HG03460 (cell line): ENCODE data around the gene SNX5.
A peak's percentile ranks its signal among the peaks of the same experiment; 100 is the strongest.

Experiments used
- ATAC-seq: cut with Tn5 transposase; IDR thresholded peaks from one replicate; pipeline ENCODE4 v1.9.1; 2021; ENCODE audit not compliant: unreplicated experiment

The SNX5 gene

DNA sequence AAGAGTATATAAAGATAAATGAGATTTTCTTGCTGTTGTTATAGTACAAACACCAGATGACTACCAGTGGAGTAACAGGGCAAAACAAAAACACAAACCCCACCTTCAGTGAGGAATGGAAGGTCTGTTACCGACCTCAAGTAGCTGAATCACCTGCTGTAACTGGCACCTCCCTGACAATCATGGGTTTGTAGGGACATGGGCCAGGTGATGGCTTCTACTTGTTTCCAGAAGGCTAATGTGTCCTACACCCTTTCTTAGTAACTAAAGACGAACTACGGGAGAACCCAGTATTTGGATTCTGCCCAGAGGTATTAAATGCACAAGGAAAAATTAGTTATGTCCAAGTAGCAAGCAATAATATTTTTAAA, 26.8 kb downstream of the SNX5 start:
- ATAC-seq = no peak

DNA sequence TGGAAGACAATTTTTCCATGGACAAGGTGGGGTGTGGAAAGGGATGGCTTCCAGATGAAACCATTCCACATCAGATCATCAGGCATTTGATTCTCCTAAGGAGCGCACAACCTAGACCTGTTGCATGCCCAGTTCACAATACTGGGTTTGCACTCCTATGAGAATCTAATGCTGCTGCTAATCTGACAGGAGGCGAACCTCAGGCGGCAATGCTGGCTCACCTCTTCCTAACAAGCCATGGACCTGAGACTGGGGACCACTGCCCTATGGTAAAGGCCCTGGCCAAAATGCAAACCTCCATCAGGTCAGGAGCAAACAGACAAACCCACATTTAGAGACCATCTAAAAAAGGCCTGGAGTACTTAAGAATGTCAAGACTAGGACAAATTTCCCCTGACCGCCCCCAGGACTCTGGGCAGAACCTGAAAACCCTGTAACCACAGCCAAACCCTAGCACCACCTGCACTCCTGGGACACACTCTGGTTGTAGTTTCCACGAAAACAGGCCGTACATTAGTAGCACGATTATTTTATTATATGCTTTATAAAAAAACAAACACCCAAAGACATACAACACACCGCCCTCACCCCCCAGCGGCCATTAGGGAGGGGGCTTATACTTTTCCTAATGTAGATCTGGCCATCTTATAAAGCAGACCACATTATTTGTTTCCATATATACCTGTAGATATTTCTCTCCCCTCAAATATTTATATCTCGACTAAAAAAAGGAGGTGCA, 27.3 kb downstream of the SNX5 start:
- no peak for ATAC-seq

DNA sequence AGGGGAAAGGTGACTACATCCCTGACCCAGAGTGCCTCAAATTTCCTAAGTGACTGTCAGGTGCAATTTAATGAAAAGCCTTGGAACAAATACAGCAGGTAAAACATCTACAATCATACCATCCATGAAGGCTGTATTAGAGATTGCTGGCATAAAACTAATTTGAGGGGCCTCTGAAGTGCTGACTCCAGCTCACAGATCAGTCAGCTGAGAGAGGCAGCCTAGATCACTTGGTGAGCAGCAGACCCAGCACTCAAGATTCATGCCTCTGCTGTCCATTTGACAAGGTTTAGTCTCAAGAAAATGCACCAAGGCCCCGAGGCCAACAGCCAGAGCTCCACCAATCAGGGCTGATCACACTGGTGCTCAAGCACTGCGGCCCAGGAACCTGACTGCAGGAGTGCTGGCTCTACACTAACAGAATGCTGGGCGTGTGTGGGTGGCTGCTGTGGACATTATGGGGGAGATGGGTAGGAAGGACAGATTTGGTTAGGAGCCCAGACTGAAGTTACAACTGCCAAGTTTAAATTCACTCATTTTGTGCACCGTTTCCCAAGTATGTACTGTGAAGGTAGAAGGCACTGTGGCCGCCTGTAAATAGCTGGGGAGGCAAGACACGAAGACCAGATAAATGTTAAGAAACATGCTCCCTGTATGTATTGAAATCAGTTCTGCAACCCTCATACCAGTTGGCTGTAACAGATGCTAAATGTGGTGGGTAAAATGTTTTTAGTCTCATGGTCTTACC, 28.2 kb downstream of the SNX5 start:
- ATAC-seq = no peak

DNA sequence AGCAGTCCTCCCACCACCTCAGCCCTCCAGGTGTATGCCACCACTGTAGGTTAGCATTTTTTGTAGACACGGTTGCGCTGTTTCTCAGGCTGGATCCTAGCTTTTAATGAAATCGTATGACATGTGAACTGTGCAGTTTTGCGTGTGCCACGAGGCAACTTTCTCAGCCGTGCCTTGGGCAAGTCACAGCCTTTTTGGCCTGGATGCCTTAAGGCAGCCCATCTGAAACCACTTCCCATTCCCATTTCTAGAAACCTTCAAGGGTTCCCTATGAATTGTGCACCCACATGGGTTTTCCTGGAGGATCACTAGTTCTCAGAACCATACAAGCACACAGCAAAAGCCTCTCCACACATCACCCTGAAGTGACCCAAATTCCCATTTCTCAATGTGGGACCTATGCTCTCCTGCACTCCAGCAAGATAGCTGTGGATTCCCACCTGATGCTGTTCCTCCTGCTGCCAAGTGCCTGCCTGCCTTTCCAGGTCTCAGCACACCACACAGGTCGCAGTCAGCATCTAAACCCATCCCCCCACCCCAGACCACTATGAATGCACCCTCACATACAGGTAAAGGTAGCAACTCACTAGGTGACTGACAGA, 28.9 kb downstream of the SNX5 start:
- ATAC-seq = no peak

DNA sequence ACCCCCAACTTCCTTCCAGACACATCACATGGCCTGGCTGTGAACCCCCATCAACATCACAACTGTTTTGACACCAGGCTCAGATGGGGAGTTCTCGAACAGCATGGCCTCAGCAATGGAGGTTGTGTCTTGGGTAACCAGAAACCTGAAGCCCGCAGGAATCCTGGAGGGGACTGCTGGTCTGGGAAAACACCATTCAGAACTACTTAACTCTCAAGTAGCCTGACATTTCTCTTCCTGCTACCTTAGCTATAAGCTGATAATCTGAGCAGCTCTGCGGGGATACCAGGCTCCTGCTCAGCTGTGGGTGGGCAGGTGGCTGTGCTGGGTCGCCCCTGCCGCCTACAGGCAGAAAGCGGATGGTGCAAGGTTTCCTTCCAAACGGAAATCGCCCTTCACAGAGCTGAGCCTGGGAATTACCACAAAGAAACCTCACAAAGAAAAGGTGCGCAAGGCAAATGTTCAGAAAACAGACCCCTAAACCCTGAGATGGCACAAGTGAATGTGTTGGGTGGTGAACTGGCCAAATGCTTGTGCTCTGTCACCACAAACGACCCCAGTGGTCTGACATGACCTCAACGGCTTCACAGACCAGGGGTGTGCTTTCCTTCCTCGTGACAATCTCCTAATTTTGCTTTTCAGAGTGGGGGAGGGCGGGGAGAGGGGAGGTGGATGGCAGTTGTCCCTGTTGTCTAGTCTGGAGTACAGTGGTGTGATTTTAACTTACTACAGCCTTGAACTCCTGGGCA, 29.5 kb downstream of the SNX5 start:
- peak; percentile 76 for ATAC-seq

DNA sequence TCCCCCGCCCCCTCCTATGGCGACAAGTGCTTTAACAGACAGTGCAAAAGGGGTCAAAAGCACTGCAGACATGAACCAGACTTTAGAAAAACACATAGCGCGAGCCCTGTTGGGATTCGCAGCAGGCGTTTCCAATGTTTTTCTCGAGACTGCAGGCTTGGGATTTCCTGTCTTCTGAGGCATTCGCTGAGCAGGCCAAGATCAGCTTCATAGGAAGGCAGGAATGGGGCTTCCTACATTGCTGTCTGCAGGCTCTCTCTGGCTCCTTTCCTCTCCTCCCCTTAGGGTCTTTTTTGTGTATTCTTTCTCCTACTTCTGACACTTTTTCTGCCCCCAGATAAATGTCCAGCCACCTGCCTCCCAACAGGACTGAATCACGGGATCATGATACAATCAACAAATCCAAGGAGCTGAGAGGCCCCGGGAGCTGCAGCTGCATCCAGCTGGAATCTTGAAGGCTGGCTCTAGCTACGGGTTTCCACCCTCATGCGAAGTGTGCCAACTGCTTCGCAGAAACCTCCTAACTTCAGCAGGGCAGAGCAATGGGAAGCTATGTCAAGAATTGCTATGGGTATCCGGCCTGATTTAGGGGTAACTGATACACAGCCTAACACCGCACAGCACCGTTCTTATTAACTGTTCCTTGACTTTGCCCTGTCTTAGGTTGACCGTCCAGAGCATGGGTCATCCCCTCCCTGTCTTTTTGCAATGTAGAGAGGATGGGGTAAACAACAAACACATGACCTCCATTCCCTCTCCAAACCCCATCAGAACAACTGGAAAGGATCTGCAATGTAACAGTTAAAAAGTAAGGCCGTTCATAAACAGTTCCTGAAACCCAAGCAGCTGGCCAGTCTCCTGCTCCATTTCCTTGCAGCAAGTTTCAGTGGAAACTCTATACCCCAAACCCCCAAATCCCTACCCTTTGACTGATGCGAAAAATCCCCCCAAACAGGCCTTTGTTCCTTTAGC, 31.5 kb downstream of the SNX5 start:
- no peak for ATAC-seq

DNA sequence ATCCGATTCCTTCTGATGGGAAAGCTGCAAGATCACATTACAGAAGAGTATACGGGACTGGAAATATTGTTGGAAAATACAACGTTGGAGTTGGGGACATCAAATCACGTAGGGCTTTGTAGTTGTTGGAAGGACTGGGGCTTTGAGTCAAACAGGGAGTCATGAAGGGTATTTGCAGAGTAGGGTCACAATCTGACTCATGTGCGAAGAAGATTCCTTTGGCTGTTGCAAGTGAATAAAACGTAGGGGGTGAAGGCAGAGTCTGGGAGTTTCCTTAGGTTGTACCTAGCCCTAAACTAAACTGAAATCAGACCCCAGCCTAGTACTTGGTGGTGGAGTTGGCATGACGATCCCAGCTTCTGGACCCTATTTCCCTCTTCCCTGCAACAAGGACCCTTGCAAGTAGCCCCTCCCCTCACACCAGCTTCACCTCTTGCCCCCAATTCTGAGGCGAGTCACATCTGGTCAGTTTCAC, 32.3 kb downstream of the SNX5 start:
- no peak for ATAC-seq

DNA sequence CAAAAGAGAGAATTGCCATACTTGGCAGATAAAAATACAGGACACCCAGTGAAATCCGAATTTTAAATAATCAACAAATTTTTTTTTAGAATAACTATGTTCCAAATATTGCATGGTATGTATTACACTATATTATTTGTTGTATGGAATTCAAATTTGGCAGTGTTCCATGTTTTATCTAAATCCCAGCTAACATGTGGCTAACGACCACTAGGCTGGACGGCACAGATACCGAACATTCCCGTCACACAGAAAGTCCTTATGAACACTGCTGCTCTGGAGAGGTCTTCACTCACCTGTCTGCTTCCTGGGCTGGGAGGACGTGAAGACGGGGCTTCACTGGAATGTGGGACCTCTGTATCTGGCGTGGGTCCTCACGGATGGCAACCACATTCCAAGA, 32.8 kb downstream of the SNX5 start:
- no peak for ATAC-seq

DNA sequence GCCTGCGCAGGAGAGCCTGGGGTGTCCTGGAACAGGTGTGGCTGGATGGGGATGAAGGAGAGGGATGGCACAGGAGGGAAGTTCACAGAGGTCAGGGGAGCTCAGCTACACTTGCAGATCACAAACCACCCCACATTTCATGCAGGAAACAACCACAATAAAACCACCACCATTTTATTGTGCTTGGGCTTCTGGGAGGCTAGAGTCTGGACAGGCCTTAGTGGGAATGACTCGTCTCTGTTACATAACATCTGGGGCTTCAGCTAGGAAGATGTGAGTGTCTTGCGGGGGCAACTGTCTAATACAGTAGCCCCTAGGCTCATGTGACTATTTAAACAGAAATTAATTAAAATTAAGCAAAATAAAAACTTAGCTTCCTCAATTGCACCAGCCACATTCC, 33.4 kb downstream of the SNX5 start:
- no peak for ATAC-seq

DNA sequence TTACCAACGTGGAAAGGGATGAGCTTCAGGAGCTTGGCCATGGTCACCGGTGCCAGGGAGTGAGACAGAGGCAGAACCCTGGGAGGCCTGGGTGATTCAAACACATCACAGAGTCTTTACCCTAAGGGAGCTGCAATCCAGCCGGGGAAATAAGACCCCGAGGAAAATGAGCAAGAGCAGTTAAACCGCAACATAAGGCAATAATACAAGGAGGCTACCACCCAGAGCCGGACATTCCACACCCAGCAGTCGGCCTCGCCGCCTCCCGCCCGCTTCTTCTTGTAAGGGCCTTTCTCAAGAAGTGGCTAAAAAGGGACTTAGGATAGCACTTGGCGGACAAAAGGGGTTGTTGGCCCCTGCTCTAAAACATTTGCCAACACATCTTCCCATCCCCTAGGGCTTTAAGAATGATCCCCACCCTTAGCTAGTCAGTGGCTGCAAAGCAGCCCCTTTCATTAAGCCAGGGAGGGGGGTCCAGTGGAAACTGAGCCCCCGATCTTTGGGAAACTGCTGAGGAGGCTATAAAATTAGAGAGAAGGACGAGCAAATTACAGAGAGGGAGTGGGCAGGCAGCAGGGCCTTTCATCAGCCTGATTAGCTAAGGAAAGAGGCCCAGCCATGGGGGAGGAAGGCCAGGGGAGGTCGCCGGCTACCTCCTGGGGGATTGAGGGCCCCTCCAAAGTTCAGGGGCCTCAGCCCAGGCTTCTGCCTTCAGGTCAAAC, 34.3 kb downstream of the SNX5 start:
- ATAC-seq = no peak

DNA sequence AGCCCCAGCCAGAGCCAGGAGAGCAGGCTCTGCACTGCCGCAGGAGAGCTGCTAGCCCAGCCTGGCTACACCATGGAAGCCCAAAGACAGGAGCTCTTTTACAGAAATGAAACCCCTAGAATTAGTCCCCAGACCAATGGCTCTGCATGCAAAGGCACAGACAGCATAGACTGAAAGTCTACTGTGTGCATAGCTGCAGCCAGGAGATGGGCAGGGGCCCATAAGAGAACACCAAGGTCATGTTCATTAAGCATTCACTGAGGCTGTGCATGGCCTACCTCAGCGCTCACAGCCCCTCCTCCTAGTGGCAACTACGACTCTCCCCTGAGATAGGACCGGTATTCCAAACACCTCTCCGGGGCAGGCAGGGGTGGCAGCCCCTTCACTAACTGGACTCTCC, 34.9 kb downstream of the SNX5 start:
- no peak for ATAC-seq

DNA sequence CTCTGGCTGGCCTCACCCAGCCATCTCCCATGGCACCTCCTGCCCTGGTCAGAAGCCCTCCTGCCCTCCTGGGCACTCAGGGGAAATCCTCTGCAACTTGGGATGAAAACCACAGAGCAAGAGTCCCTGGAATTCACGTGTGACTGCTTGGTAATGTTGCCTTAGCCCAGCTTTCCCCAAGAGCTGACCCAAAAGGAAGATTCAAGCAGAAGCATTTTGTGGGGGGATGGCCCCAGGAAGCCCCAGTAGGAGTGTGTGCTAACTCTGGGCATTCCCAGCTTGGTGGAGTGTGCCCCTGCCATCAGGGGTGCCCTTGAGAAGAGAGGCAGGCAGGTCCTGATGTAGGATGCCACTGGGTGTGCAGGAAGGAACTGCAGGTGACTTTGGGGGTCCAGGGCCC, 35.5 kb downstream of the SNX5 start:
- ATAC-seq = no peak

DNA sequence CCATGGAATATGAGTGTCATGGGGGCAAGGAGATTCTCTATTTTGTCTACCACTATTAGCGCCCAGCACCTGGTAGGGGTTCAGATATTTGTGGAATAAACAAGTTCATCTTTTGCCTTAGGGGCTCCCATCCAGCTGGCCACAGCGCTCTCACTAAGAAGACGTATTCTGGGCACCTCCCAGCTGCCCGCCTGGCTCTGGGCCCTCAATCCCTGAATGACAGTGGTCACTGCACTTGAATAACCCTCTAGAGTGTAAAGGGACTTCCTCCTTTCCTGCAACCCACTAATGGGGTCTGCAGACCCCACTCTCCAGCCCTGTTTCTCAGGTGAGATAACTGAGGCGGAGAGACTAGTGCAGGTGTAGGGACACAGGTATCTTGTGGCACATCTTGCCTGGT, 36.2 kb downstream of the SNX5 start:
- no peak for ATAC-seq

DNA sequence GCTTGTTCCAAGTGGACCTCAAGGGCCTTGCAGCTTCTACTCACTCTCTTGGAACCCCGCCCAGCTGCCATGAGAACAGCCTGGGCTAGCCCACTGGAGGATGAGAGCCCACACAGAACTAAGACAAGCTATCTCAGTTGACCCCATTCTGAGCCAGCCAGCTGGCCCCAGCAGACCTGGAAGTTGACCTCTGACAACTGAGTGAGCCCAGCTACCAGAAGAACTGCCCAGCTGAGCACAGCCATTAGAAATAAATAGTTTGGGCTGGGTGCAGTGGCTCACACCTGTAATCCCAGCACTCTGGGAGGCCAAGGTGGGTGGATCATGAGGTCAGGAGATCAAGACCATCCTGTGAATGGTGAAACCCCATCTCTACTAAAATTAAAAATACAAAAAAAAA, 37.1 kb downstream of the SNX5 start:
- ATAC-seq = no peak

DNA sequence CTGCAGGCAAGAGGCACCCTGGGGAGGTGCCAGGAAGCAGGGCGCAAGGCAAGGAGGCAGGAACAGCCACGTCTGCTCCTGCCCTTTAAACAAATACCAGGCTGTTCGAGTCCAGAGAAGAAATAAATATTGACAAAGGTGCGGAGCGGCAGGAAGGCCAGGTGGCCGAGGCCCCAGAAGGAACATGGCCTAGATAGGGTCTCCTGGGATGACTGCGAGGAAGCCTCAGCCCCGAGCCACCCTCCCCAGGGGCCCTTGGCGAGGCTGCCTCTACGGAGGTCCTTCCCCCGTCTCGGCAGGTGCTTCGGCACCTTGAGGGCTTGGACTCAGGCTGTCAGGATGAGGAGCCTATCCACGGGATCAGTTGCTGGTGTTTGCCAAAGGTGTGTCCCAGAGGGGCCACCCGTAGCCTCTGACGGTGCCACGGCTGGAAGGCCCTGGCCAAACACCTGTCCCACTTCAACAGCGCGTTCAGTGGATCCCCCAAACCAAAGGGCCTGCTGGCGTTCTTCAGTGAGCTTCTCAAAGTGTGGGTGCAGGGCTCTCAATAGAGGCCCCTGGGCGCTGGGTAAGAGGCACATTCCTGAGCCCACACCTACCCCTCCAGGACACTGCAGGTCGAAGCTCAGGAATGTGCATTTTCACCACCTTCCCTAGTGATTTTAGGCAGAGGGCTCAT, 39.8 kb downstream of the SNX5 start:
- no peak for ATAC-seq

DNA sequence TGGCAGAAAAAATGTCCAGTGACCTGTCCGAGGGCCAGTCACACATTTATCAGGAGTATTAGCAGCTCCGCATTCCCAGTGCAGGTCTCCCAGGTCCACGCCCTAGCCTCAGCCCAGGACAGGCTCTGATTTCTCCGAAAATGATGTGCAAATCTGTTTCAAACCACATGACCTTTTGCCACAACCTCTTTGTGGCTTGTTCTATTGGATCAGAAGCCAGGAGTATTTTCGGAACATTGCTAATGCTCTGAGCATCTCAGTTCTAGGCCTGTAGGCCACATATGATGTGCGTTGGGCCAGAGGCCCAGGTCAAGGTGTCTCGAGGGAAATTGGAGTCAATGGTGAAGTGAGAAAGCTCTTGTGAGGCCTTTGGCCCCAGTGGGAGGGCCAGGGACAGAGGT, 40.4 kb downstream of the SNX5 start:
- ATAC-seq = no peak

DNA sequence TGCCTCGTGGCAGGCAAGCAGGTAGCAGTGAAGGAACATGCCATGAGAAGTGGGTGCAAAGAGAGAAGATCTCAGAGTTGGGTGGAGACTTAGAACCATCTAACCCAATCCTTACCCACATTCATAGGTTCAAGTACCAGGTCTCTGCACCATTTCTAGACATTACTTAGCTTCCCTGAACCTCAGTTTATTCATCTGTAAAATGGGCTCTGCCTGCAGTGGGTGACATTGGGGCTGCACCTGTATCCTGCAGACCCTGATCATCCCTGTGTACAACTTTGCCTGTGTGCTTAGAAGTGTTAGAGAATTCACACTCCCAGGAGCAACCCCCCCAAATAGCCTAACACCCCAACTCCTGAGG, 42.7 kb downstream of the SNX5 start:
- ATAC-seq = no peak

DNA sequence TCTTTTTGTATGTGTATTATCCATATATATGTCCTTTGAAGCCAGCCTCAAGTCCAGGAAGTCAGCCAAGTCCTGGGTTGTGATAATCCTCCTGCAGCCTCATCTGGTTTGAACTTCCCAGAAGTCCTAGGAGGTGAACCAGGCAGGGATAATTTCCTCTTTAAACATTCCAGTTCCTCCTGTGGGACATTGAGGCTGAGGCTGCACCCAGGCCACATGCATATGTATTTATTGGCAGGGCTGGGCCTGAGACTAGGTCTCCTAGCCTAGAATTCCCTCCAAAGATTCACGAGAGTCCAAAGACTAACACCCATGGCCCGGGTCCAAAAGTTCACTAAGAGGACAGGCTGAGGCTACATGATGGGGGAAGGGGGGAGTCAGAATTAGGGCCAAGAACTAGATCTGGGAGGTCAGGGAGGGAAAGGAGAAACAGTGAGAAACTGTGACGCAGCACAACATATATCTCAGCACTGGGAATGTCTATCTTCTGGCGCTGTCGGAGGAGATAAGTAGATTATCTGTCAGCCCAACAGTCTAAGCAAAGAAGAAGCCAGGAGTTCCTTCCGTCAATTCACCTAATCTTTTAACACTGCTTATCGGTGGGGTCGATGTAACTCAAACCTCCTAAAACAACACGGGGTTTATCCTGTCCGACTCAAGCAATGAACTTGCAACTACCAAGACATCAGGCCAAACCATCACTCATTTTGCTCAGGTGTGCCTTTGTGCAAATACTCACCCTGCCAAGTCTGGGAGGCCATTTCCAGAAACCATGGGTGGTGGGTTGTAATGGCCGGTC, 43.3 kb downstream of the SNX5 start:
- no peak for ATAC-seq
